A549 (cell line): ENCODE results near the gene MTHFS. TPM values are rescaled to one million over a fixed set of nuclear protein-coding genes. Genes with fewer than 3 reads are reported as not detected.

Experiments used
- ATAC-seq, 2 experiments: fragments of 200-7000 bp in 1 of 2; fragments of >200 bp in 1 of 2; cut with Nextera tagmentation in 1 of 2; cut with Tn5 transposase in 1 of 2; 3 replicates each; pipeline versions ENCODE4 v1.8.0 to v1.9.1; 2018 to 2020; ENCODE audit warnings: mild to moderate bottlenecking in 1 of 2, moderate library complexity in 1 of 2
- CTCF ChIA-PET: fragments of 300-600 bp; sonication (Branson Sonifier 250); formaldehyde crosslinking; extraction: SDS; loops from one replicate; lab custom pipeline; 2021; ENCODE audit warnings: antibody characterized with exemption, inconsistent platforms; lab: Yijun Ruan, JAX
- POLR2A ChIA-PET: fragments of 350-600 bp; formaldehyde crosslinking; extraction: SDS; loops from one replicate; lab custom pipeline; 2021; ENCODE audit warnings: antibody characterized with exemption, inconsistent platforms; lab: Yijun Ruan, JAX
- DNase-seq, 2 experiments: peaks; one replicate each; pipeline versions ENCODE4 v3.0.0 to v3.0.0-alpha.2; 2011 to 2016; ENCODE audit warnings: low read depth in 1 of 2, low spot score in 1 of 2
- FAIRE-seq: peaks from 2 replicates; lab custom pipeline; 2011; peaks lifted over from hg19 to GRCh38; lab: Jason Lieb, UNC
- H3K27ac ChIP-seq, 2 experiments: fragments of >200 bp; sonication (Bioruptor Twin); formaldehyde crosslinking; 3 replicates each; pipeline ENCODE4 v1.5.1; 2016 to 2017
- H3K4me1 ChIP-seq: fragments of >200 bp; sonication (Bioruptor Twin); formaldehyde crosslinking; 3 replicates; pipeline ENCODE4 v1.6.1; 2016
- H3K4me2 ChIP-seq: fragments of >200 bp; sonication (Bioruptor Twin); formaldehyde crosslinking; 3 replicates; pipeline ENCODE4 v1.6.1; 2016
- H3K4me3 ChIP-seq: fragments of >200 bp; sonication (Bioruptor Twin); formaldehyde crosslinking; 3 replicates; pipeline ENCODE4 v1.5.1; 2016
- H3K9me3 ChIP-seq: fragments of >200 bp; sonication (Bioruptor Twin); formaldehyde crosslinking; 3 replicates; pipeline ENCODE4 v1.6.1; 2016
- BCL3 ChIP-seq: fragments of >200 bp; sonication (Bioruptor Twin); formaldehyde crosslinking; IDR thresholded peaks from 3 replicates; pipeline ENCODE4 v1.6.1; 2016
- CBX8 ChIP-seq: fragments of 200-600 bp; sonication (generic); IDR thresholded peaks from 2 replicates; pipeline ENCODE4 v1.6.1; 2016
- CHD4 ChIP-seq: fragments of 200-600 bp; sonication (generic); IDR thresholded peaks from 2 replicates; pipeline ENCODE4 v1.6.1; 2016; ENCODE audit warnings: antibody characterized with exemption, mild to moderate bottlenecking, borderline replicate concordance
- CTCF ChIP-seq: fragments of >200 bp; sonication (Bioruptor Twin); formaldehyde crosslinking; IDR thresholded peaks from 3 replicates; pipeline ENCODE4 v1.5.1; 2016
- EHF ChIP-seq: fragments of 250-450 bp; sonication (Bioruptor Pico); IDR thresholded peaks from 2 replicates; pipeline ENCODE4 v1.5.0; 2020; ENCODE audit warnings: mild to moderate bottlenecking
- ELK1 ChIP-seq: fragments of 150-350 bp; IDR thresholded peaks from 2 replicates; pipeline ENCODE4 v1.6.1; 2014; ENCODE audit warnings: low read depth, mild to moderate bottlenecking, low read length
- FOSL2 ChIP-seq, 2 experiments: fragments of 450-650 bp in 1 of 2; fragments of >200 bp in 1 of 2; sonication (Bioruptor Twin) in 1 of 2; formaldehyde crosslinking; IDR thresholded peaks; 2 replicates each; pipeline versions ENCODE4 v1.5.0 to v1.6.1; 2016 to 2020; ENCODE audit warnings: mild to moderate bottlenecking in 1 of 2, moderate library complexity in 1 of 2
- FOXS1 ChIP-seq: fragments of 250-450 bp; sonication (Bioruptor Pico); IDR thresholded peaks from 2 replicates; pipeline ENCODE4 v1.5.0; 2020; ENCODE audit warnings: mild to moderate bottlenecking, moderate library complexity
- HDAC2 ChIP-seq: fragments of 200-600 bp; sonication (generic); IDR thresholded peaks from 2 replicates; pipeline ENCODE4 v1.6.1; 2016
- HOXA7 ChIP-seq: fragments of 250-450 bp; sonication (Bioruptor Pico); IDR thresholded peaks from 2 replicates; pipeline ENCODE4 v1.5.0; 2020; ENCODE audit warnings: mild to moderate bottlenecking, moderate library complexity
- HOXB13 ChIP-seq: fragments of 250-450 bp; sonication (Bioruptor Pico); IDR thresholded peaks from 2 replicates; pipeline ENCODE4 v1.5.0; 2020; ENCODE audit warnings: low read depth, mild to moderate bottlenecking, moderate library complexity
- HOXB5 ChIP-seq: fragments of 250-450 bp; sonication (Bioruptor Pico); IDR thresholded peaks from 2 replicates; pipeline ENCODE4 v1.5.0; 2020; ENCODE audit warnings: mild to moderate bottlenecking, moderate library complexity
- JUN ChIP-seq, 2 experiments: fragments of >200 bp; sonication (Bioruptor Twin); formaldehyde crosslinking; IDR thresholded peaks; 2 replicates in 1 of 2; 3 replicates in 1 of 2; pipeline ENCODE4 v1.6.1; 2016 to 2017
- MAFK ChIP-seq: fragments of 450-650 bp; IDR thresholded peaks from 2 replicates; pipeline ENCODE4 v1.6.1; 2014; ENCODE audit not compliant: partially characterized antibody
- MAX ChIP-seq: IDR thresholded peaks from 2 replicates; pipeline ENCODE4 v1.6.1; 2012
- MYC ChIP-seq: IDR thresholded peaks from 2 replicates; pipeline ENCODE4 v1.6.1; 2012; ENCODE audit warnings: mild to moderate bottlenecking, inconsistent platforms, low read length, improper control_type of control experiment, borderline replicate concordance
- PHF8 ChIP-seq: fragments of 200-600 bp; sonication (generic); IDR thresholded peaks from 2 replicates; pipeline ENCODE4 v1.6.1; 2016; ENCODE audit warnings: low read depth, mild to moderate bottlenecking, antibody characterized with exemption, moderate library complexity, borderline replicate concordance
- POLR2A ChIP-seq: IDR thresholded peaks from 2 replicates; pipeline ENCODE4 v1.6.1; 2012; ENCODE audit warnings: mild to moderate bottlenecking, low read length
- POLR2AphosphoS2 ChIP-seq: conservative IDR thresholded peaks from 2 replicates; pipeline ENCODE4 v1.6.1; 2012; ENCODE audit warnings: low read length, improper control_type of control experiment, inconsistent platforms
- RAD21 ChIP-seq, 2 experiments: fragments of >200 bp in 1 of 2; sonication (Bioruptor Twin) in 1 of 2; formaldehyde crosslinking in 1 of 2; IDR thresholded peaks in 1 of 2; conservative IDR thresholded peaks in 1 of 2; 2 replicates in 1 of 2; 3 replicates in 1 of 2; pipeline ENCODE4 v1.6.1; 2012 to 2018; ENCODE audit warnings: inconsistent platforms in 1 of 2
- SMC3 ChIP-seq: fragments of >200 bp; sonication (Bioruptor Twin); formaldehyde crosslinking; IDR thresholded peaks from 3 replicates; pipeline ENCODE4 v1.6.1; 2018; ENCODE audit warnings: inconsistent platforms
- USF2 ChIP-seq: fragments of 450-650 bp; IDR thresholded peaks from 2 replicates; pipeline ENCODE4 v1.6.1; 2014; ENCODE audit warnings: antibody characterized with exemption
- ZNF302 ChIP-seq: fragments of 250-450 bp; sonication (Bioruptor Pico); IDR thresholded peaks from 2 replicates; pipeline ENCODE4 v1.9.0; 2021; ENCODE audit warnings: inconsistent platforms, mild to moderate bottlenecking, moderate library complexity
- ZSCAN20 ChIP-seq: fragments of 250-450 bp; sonication (Bioruptor Pico); IDR thresholded peaks from 2 replicates; pipeline ENCODE4 v1.8.0; 2022; ENCODE audit warnings: mild to moderate bottlenecking, moderate library complexity
- WGBS: methylation state at CpG from one replicate; pipeline ENCODE4 v1.1.6; 2017; ENCODE audit errors: missing lambda C conversion rate; 5-methylcytosine and 5-hydroxymethylcytosine counted together
- polyA plus RNA-seq, 4 experiments: library from polyadenylated mRNA; depleted of rRNA in 3 of 4; stranded (reverse); fragments of >200 nt; fragmentation: RNase III in 1 of 4; extraction: RNeasy Plus Mini Kit Qiagen cat#74134 plus additional on column Dnase treatment in 1 of 4; gene quantifications; 2 replicates in 3 of 4; 3 replicates in 1 of 4; pipeline ENCODE4 v1.2.3, GENCODE V29; 2011 to 2017

The MTHFS gene
- polyA plus RNA-seq, 2 of the 4 experiments (the other 2 are of a cell fraction), result 102 to 158 TPM

- H3K4me2 ChIP-seq, result no peak overlapping the region
- no peak for ATAC-seq
- H3K4me1 ChIP-seq, result peaks cover 8% of the 10 kb centered on the region
- TF ChIP-seq USF2 (no peak), EHF (CRISPR knock-in tag) (no peak), CTCF (peak; percentile 59), FOXS1 (CRISPR knock-in tag) (no peak), POLR2A (no peak), RAD21 (conservative IDR thresholded peaks at IDR 0.05 in 1 of 2, IDR thresholded peaks at IDR 0.05 in 1 of 2) (peak; percentile 29 to 58; a peak in 4 of 5 replicates), JUN (IDR thresholded peaks at IDR 0.05) (no peak), SMC3 (peak; percentile 47; the same call in 2 of the 3 replicates), HOXB5 (CRISPR knock-in tag) (no peak), MAFK (no peak)
- TF ChIP-seq, all 56 proteins: peak for 3
- WGBS, result 62% methylated on average over 2 of the region's 2 CpGs
- CTCF ChIA-PET, result interaction anchor here (0.6 to 11.4 kb wide), 10 partner anchors 9 to 995 kb away, joined by 3 to 405 read pairs (median 3); no protein-coding TSS in a partner anchor
- H3K27ac ChIP-seq, result no peak overlapping the region
- H3K9me3 ChIP-seq, result no peaks in the 10 kb centered on the region
- peak in 1 of 2 experiments; percentile 18 for DNase-seq
- FAIRE-seq, result peak; percentile 93
- POLR2A ChIA-PET, result no interaction called here
- no peak overlapping the region for H3K4me3 ChIP-seq
Observed at GRCh38 chr15:79858469-79858868, 38.3 kb downstream of the MTHFS start.

- ChIA-PET CTCF (interaction anchor here (0.6 to 11.4 kb wide), 74 partner anchors 9 to 531 kb away, joined by 3 to 405 read pairs (median 4); partner anchors contain the start of gene MINAR1), POLR2A (interaction anchor here (0.6 to 1.4 kb wide), 3 partner anchors 70 to 319 kb away, joined by 3 to 7 read pairs (median 3); no protein-coding TSS in a partner anchor)
- H3K4me2 ChIP-seq, result peak overlapping the region; percentile 41
Observed at GRCh38 chr15:79853492-79854328, 43.1 kb downstream of the MTHFS start.

More at GRCh38 chr15:79853492-79854328, 43.1 kb downstream of the MTHFS start:
- ATAC-seq, result peak; percentile 98 to 99
- Histone ChIP-seq H3K27ac (peak overlapping the region; percentile 10 to 42; a peak in 4 of 6 replicates), H3K4me3 (no peak overlapping the region), H3K4me1 (peaks cover 14% of the 10 kb centered on the region), H3K9me3 (no peaks in the 10 kb centered on the region)
- peak; percentile 97 for FAIRE-seq
- peak; percentile 71 to 90 for DNase-seq
- 36% methylated on average over 8 of the region's 8 CpGs for WGBS
- no peak for TF ChIP-seq CBX8
- TF ChIP-seq MYC, result peak; percentile 88
- no peak for TF ChIP-seq HOXA7 (CRISPR knock-in tag)
- no peak for TF ChIP-seq HOXB13
- TF ChIP-seq PHF8, result no peak
- TF ChIP-seq SMC3, result peak; percentile 95
- TF ChIP-seq POLR2AphosphoS2, result no peak
- peak; percentile 91 to 92 for TF ChIP-seq RAD21 (conservative IDR thresholded peaks at IDR 0.05 in 1 of 2, IDR thresholded peaks at IDR 0.05 in 1 of 2)
- peak; percentile 98 for TF ChIP-seq CTCF
- no peak for TF ChIP-seq CHD4
- TF ChIP-seq ZSCAN20 (CRISPR knock-in tag), result no peak
- TF ChIP-seq ZNF302 (CRISPR knock-in tag), result no peak
- no peak for TF ChIP-seq HDAC2
- no peak for TF ChIP-seq FOSL2 (IDR thresholded peaks at IDR 0.05)
- peak; percentile 45 for TF ChIP-seq FOSL2 (CRISPR knock-in tag; IDR thresholded peaks at IDR 0.05)
- peak; percentile 94 for TF ChIP-seq MAX
- no peak for TF ChIP-seq ELK1
- no peak for TF ChIP-seq BCL3
